ENCODE results near the gene UVRAG. TPM values are rescaled to one million over a fixed set of nuclear protein-coding genes. Genes with fewer than 3 reads are reported as not detected.

Gene UVRAG
- total and polyA plus RNA-seq, 4 donors, result 4.4 to 15.1 (median 10.0) TPM

DNA sequence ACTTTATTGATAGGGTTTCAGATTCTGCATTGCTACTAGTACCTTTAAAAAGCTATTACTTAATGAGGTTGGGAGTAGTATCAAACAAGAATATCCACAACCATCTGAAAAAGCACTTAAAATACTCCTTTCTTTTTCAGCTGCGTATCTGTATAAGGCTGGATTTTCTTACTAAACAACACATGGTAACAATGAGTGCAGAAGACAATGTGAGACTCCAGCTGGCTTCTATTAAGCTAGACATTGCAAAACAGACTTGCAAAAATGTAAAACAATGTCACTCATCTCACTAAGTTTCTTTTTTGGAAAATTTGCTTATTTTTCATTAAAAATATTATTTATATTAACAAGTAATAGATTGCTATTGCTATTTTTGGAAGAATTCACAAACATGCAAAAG is 258.7 kb downstream of the UVRAG start:
- no peaks in the 10 kb centered on the region for H3K4me1 ChIP-seq (ENCODE audit: control insufficient read depth in 4 of 4, insufficient read depth in 4 of 4, low read length in 3 of 4)

More for the DNA sequence above, 258.7 kb downstream of the UVRAG start:
- TF ChIP-seq HNF4A (conservative IDR thresholded peaks at IDR 0.05), result no peak
- TF ChIP-seq, protein P1, sequence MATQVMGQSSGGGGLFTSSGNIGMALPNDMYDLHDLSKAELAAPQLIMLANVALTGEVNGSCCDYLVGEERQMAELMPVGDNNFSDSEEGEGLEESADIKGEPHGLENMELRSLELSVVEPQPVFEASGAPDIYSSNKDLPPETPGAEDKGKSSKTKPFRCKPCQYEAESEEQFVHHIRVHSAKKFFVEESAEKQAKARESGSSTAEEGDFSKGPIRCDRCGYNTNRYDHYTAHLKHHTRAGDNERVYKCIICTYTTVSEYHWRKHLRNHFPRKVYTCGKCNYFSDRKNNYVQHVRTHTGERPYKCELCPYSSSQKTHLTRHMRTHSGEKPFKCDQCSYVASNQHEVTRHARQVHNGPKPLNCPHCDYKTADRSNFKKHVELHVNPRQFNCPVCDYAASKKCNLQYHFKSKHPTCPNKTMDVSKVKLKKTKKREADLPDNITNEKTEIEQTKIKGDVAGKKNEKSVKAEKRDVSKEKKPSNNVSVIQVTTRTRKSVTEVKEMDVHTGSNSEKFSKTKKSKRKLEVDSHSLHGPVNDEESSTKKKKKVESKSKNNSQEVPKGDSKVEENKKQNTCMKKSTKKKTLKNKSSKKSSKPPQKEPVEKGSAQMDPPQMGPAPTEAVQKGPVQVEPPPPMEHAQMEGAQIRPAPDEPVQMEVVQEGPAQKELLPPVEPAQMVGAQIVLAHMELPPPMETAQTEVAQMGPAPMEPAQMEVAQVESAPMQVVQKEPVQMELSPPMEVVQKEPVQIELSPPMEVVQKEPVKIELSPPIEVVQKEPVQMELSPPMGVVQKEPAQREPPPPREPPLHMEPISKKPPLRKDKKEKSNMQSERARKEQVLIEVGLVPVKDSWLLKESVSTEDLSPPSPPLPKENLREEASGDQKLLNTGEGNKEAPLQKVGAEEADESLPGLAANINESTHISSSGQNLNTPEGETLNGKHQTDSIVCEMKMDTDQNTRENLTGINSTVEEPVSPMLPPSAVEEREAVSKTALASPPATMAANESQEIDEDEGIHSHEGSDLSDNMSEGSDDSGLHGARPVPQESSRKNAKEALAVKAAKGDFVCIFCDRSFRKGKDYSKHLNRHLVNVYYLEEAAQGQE (IDR thresholded peaks at IDR 0.05), result no peak
- no peak for TF ChIP-seq TAF1 (conservative IDR thresholded peaks at IDR 0.05)
- TF ChIP-seq HNF4G (IDR thresholded peaks at IDR 0.05), result no peak
- TF ChIP-seq FOXA1 (IDR thresholded peaks at IDR 0.05), result no peak
- TF ChIP-seq, protein P2, sequence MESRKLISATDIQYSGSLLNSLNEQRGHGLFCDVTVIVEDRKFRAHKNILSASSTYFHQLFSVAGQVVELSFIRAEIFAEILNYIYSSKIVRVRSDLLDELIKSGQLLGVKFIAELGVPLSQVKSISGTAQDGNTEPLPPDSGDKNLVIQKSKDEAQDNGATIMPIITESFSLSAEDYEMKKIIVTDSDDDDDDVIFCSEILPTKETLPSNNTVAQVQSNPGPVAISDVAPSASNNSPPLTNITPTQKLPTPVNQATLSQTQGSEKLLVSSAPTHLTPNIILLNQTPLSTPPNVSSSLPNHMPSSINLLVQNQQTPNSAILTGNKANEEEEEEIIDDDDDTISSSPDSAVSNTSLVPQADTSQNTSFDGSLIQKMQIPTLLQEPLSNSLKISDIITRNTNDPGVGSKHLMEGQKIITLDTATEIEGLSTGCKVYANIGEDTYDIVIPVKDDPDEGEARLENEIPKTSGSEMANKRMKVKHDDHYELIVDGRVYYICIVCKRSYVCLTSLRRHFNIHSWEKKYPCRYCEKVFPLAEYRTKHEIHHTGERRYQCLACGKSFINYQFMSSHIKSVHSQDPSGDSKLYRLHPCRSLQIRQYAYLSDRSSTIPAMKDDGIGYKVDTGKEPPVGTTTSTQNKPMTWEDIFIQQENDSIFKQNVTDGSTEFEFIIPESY (IDR thresholded peaks at IDR 0.05), result no peak
- TF ChIP-seq EGR1 (IDR thresholded peaks at IDR 0.05; ENCODE audit: low read depth in 2 of 2), result no peak
- TF ChIP-seq, protein P3, sequence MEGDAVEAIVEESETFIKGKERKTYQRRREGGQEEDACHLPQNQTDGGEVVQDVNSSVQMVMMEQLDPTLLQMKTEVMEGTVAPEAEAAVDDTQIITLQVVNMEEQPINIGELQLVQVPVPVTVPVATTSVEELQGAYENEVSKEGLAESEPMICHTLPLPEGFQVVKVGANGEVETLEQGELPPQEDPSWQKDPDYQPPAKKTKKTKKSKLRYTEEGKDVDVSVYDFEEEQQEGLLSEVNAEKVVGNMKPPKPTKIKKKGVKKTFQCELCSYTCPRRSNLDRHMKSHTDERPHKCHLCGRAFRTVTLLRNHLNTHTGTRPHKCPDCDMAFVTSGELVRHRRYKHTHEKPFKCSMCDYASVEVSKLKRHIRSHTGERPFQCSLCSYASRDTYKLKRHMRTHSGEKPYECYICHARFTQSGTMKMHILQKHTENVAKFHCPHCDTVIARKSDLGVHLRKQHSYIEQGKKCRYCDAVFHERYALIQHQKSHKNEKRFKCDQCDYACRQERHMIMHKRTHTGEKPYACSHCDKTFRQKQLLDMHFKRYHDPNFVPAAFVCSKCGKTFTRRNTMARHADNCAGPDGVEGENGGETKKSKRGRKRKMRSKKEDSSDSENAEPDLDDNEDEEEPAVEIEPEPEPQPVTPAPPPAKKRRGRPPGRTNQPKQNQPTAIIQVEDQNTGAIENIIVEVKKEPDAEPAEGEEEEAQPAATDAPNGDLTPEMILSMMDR (IDR thresholded peaks at IDR 0.05; ENCODE audit: low read depth, low read length, missing input control), result no peak
- no peak for TF ChIP-seq FOXA2 (IDR thresholded peaks at IDR 0.05)
- TF ChIP-seq, protein P4, sequence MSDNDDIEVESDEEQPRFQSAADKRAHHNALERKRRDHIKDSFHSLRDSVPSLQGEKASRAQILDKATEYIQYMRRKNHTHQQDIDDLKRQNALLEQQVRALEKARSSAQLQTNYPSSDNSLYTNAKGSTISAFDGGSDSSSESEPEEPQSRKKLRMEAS (IDR thresholded peaks at IDR 0.05), result no peak
- no peak for TF ChIP-seq NR2F2 (IDR thresholded peaks at IDR 0.05)
- TF ChIP-seq RXRA (IDR thresholded peaks at IDR 0.05), result no peak
- H3K27me3 ChIP-seq (ENCODE audit: control insufficient read depth in 4 of 4, insufficient read depth in 4 of 4, low read length in 3 of 4), result no peaks in the 10 kb centered on the region
- H3K9ac ChIP-seq (ENCODE audit: low read depth in 1 of 2, low read length in 2 of 2), result no peak overlapping the region
- H3K9me3 ChIP-seq (ENCODE audit: control insufficient read depth in 4 of 4, low read length in 3 of 4), result no peaks in the 10 kb centered on the region
- WGBS, result 95% methylated on average over 1 of the region's 1 CpG
- no peak overlapping the region for H3K4me3 ChIP-seq (ENCODE audit: low read depth in 1 of 3, low read length in 3 of 3)
- DNase-seq (ENCODE audit: low spot score), result no peak
- H3K36me3 ChIP-seq (ENCODE audit: control insufficient read depth in 4 of 4, insufficient read depth in 3 of 4, low read depth in 1 of 4, low read length in 3 of 4), result no peaks in the 10 kb centered on the region
- no peak overlapping the region for H3K27ac ChIP-seq (ENCODE audit: low read depth in 1 of 2, low read length in 2 of 2)
